Stomach (tissue), 9 donors: Measurements from ENCODE around the gene STC2. TPM values are rescaled to one million over a fixed set of nuclear protein-coding genes. Genes with fewer than 3 reads are reported as not detected.

Experiments
- DNase-seq, 2 donors: peaks; one replicate each; pipeline versions ENCODE4 v3.0.0 to v3.0.0-alpha.2; 2013 to 2019
- H3K27ac ChIP-seq, 5 donors: fragments of 200-600 bp in 4 of 5; sonication (generic) in 4 of 5; one replicate each; pipeline ENCODE4 v1.5.1; 2013 to 2019; ENCODE audit warnings: mild to moderate bottlenecking in 1 of 5, moderate library complexity in 1 of 5
- H3K27me3 ChIP-seq, 3 donors: fragments of 200-600 bp; sonication (generic); one replicate each; pipeline ENCODE4 v1.5.1; 2017 to 2019; ENCODE audit warnings: mixed run types in 1 of 3
- H3K36me3 ChIP-seq, 4 donors: fragments of 200-600 bp; sonication (generic); 1 replicate in 3 of 4; 2 replicates in 1 of 4; pipeline ENCODE4 v1.5.1; 2016 to 2019
- H3K4me1 ChIP-seq, 4 donors: fragments of 200-600 bp; sonication (generic); one replicate each; pipeline ENCODE4 v1.5.1; 2016 to 2019
- H3K4me3 ChIP-seq, 4 donors: fragments of 200-600 bp; sonication (generic) in 3 of 4; one replicate each; pipeline ENCODE4 v1.5.1; 2016 to 2019; ENCODE audit warnings: mild to moderate bottlenecking in 1 of 4
- H3K9me3 ChIP-seq, 4 donors: fragments of 200-600 bp; sonication (generic); one replicate each; pipeline ENCODE4 v1.5.1; 2016 to 2019
- CTCF ChIP-seq, 7 experiments: fragments of 450-650 bp in 4 of 7; fragments of 200-600 bp in 3 of 7; sonication (generic) in 3 of 7; IDR thresholded peaks; one replicate each; pipeline ENCODE4 v1.5.1; 2016 to 2019; ENCODE audit warnings: antibody characterized with exemption in 7 of 7, control low read depth in 2 of 7, mild to moderate bottlenecking in 1 of 7
- EP300 ChIP-seq: sonication (generic); formaldehyde crosslinking; IDR thresholded peaks from one replicate; pipeline ENCODE4 v1.6.1; 2017; ENCODE audit warnings: antibody characterized with exemption
- POLR2A ChIP-seq, 4 donors: fragments of 450-650 bp; IDR thresholded peaks; one replicate each; pipeline ENCODE4 v1.6.1; 2016; ENCODE audit warnings: antibody characterized with exemption in 4 of 4, control low read depth in 2 of 4, mild to moderate bottlenecking in 1 of 4, moderate library complexity in 1 of 4
- POLR2AphosphoS5 ChIP-seq, 3 donors: sonication (generic); formaldehyde crosslinking; IDR thresholded peaks; one replicate each; pipeline ENCODE4 v1.6.1; 2016; ENCODE audit warnings: antibody characterized with exemption in 3 of 3
- WGBS, 5 donors: extraction: QIAGEN DNeasy Blood & Tissue Kit in 3 of 5; methylation state at CpG; one replicate each; pipeline versions ENCODE4 v1.1.5 to v1.1.7; 2013 to 2018; 5-methylcytosine and 5-hydroxymethylcytosine counted together
- intact Hi-C: fragments of 100-400 bp; cut with DNase I; formaldehyde crosslinking; loops from one replicate; pipeline ENCODE4 v1.15.1; 2023; ENCODE audit warnings: low total_unique reads
- polyA plus RNA-seq, 3 donors: library from polyadenylated mRNA; stranded (reverse); fragments of 200-250 nt; gene quantifications; one replicate each; pipeline ENCODE4 v1.2.3, GENCODE V29; 2013
- small RNA-seq, 4 donors: library from RNA; depleted of rRNA; stranded (forward); fragments of <200 nt; gene quantifications; one replicate each; pipeline ENCODE3, GENCODE V24; 2016
- total RNA-seq, 5 donors: library from RNA; depleted of rRNA; stranded (reverse); fragments of >200 nt; gene quantifications; one replicate each; pipeline versions ENCODE4 v1.1.0 to v1.2.3, GENCODE V29; 2014 to 2016
- donor health status: healthy with polysubstance abuse.
- donor health status: Bipolar disorder and iron deficiency.
- donor health status: healthy.

The STC2 gene
- total and polyA plus RNA-seq, 8 donors, result 0.15 to 2.6 (median 0.89) TPM; not detected in 1

- Histone ChIP-seq H3K27me3 (peaks cover 0 to 71% (median 17%) of the 10 kb centered on the region in 3 donors), H3K9me3 (peaks cover 0 to under 1% (median 0%) of the 10 kb centered on the region in 4 donors), H3K4me1 (no peaks in the 10 kb centered on the region), H3K27ac (no peak overlapping the region), H3K4me3 (no peak overlapping the region), H3K36me3 (no peaks in the 10 kb centered on the region)
- intact Hi-C loops, result no loop called here
- no peak for DNase-seq
- TF ChIP-seq EP300 (no peak), POLR2AphosphoS5 (IDR thresholded peaks at IDR 0.05) (no peak), CTCF (IDR thresholded peaks at IDR 0.05) (no peak), POLR2A (IDR thresholded peaks at IDR 0.05) (no peak)
- WGBS, 5 donors, result 51 to 72% (median 60%) methylated on average over 14 of the region's 14 CpGs
Observed at GRCh38 chr5:173268750-173269432, 59.3 kb downstream of the STC2 start.

GRCh38 chr5:173265433-173265832 is 62.8 kb downstream of the STC2 start:
- 31 to 48% (median 40%) methylated on average over 9 to 10 of the region's 10 CpGs for WGBS, 5 donors
- Histone ChIP-seq H3K27me3 (peaks cover 0 to 81% (median 17%) of the 10 kb centered on the region in 3 donors), H3K4me1 (no peaks in the 10 kb centered on the region), H3K36me3 (no peaks in the 10 kb centered on the region), H3K4me3 (no peak overlapping the region), H3K9me3 (no peaks in the 10 kb centered on the region), H3K27ac (no peak overlapping the region)
- TF ChIP-seq POLR2AphosphoS5 (IDR thresholded peaks at IDR 0.05) (no peak), EP300 (no peak), POLR2A (IDR thresholded peaks at IDR 0.05) (no peak), CTCF (IDR thresholded peaks at IDR 0.05) (no peak)
- intact Hi-C loops, result no loop called here
- no peak for DNase-seq

Small RNA genes within 50 kb of the gene (small RNA-seq; reads per million reads assigned to genes)
- gene MIR8056 (0 reads per million in 4 donors), gene RNA5SP200 (0 reads per million in 4 donors), gene RNU6-500P (0 reads per million in 4 donors)

Other genes starting within 250 kb of the STC2 start
- gene BNIP1, start 183.9 kb downstream of the STC2 start, total RNA-seq, result 10 to 100 TPM in 3 of 5 donors, 1 to 10 TPM in 1, not detected in 1; 3.6 to 28.0 (median 15.3) TPM
- gene BNIP1, start 183.9 kb downstream of the STC2 start, polyA plus RNA-seq, result 10 to 100 TPM; 11.7 to 21.7 (median 13.3) TPM
- not detected for gene NKX2-5, start 93.2 kb downstream of the STC2 start, total RNA-seq
- gene NKX2-5, start 93.2 kb downstream of the STC2 start, polyA plus RNA-seq, result under 1 TPM in 1 of 3 donors, not detected in 2; 0.31 TPM